ENCODE results near the gene RITA1.

The RITA1 gene

GRCh38 chr12:113197518-113198077, 12.1 kb downstream of the RITA1 start:
- no peak for TF ChIP-seq CTCF (conservative IDR thresholded peaks at IDR 0.05; ENCODE audit: low read depth)
- H3K27ac ChIP-seq = no peak overlapping the region
- POLR2A ChIA-PET (ENCODE audit: low non-redundant PET) = interaction anchor here (0.6 kb wide), 1 partner anchor 23 kb away, joined by 3 read pairs; the partner anchor contains the start of gene TPCN1
- CTCF ChIA-PET = interaction anchor here (0.6 to 0.8 kb wide), 4 partner anchors 23 to 194 kb away, joined by 3 to 8 read pairs (median 4); no protein-coding TSS in a partner anchor
- no peak for DNase-seq (ENCODE audit: low spot score)

- POLR2A ChIA-PET (ENCODE audit: low non-redundant PET) = no interaction called here
Observed at GRCh38 chr12:113198296-113198695, 12.8 kb downstream of the RITA1 start.

GRCh38 chr12:113200021-113200797, 14.7 kb downstream of the RITA1 start:
- ChIA-PET CTCF (no interaction called here), POLR2A (ENCODE audit: low non-redundant PET) (no interaction called here)
- TF ChIP-seq CTCF (conservative IDR thresholded peaks at IDR 0.05; ENCODE audit: low read depth) = no peak
- DNase-seq (ENCODE audit: low spot score) = no peak
- no peak overlapping the region for H3K27ac ChIP-seq

More at GRCh38 chr12:113198296-113198695, 12.8 kb downstream of the RITA1 start:
- CTCF ChIA-PET = no interaction called here
- no peak for TF ChIP-seq CTCF (conservative IDR thresholded peaks at IDR 0.05; ENCODE audit: low read depth)
- no peak for DNase-seq (ENCODE audit: low spot score)
- H3K27ac ChIP-seq = no peak overlapping the region

GRCh38 chr12:113201187-113202177, 16.0 kb downstream of the RITA1 start:
- H3K27ac ChIP-seq = no peak overlapping the region
- no peak for TF ChIP-seq CTCF (conservative IDR thresholded peaks at IDR 0.05; ENCODE audit: low read depth)
- no peak for DNase-seq (ENCODE audit: low spot score)
- POLR2A ChIA-PET (ENCODE audit: low non-redundant PET) = no interaction called here
- CTCF ChIA-PET = no interaction called here

- no peak overlapping the region for H3K27ac ChIP-seq
- DNase-seq (ENCODE audit: low spot score) = no peak
- ChIA-PET CTCF (interaction anchor here (0.6 kb wide), 1 partner anchor 260 kb away, joined by 4 read pairs; no protein-coding TSS in a partner anchor), POLR2A (ENCODE audit: low non-redundant PET) (no interaction called here)
- no peak for TF ChIP-seq CTCF (conservative IDR thresholded peaks at IDR 0.05; ENCODE audit: low read depth)
Observed at GRCh38 chr12:113202300-113203075, 17.0 kb downstream of the RITA1 start.

Measured in RWPE1 (cell line).